ENCODE data around the gene TCF12. TPM values are rescaled to one million over a fixed set of nuclear protein-coding genes. Genes with fewer than 3 reads are reported as not detected.

TCF12 gene
- total RNA-seq, 1 donor from 2014 or later, result 155 TPM

- DNase-seq (ENCODE audit: low spot score) (no peak), ATAC-seq (no peak)
- intact Hi-C loops (cut with DNase I), result no loop called here
Measured at GRCh38 chr15:57167821-57168395, 249.5 kb downstream of the TCF12 start.

- DNase-seq (ENCODE audit: low spot score) (no peak), ATAC-seq (no peak)
- intact Hi-C loops (cut with DNase I), result no loop called here
Measured at GRCh38 chr15:57169643-57170042, 251.2 kb downstream of the TCF12 start.

GRCh38 chr15:57171426-57171825 is 253.0 kb downstream of the TCF12 start:
- intact Hi-C loops (cut with DNase I), result no loop called here
- ATAC-seq, result no peak
- no peak for DNase-seq (ENCODE audit: low spot score)

- ATAC-seq (peak; percentile 64), DNase-seq (ENCODE audit: low spot score) (no peak)
- intact Hi-C loops (cut with DNase I), result no loop called here
Measured at GRCh38 chr15:57172925-57173324, 254.5 kb downstream of the TCF12 start.

- intact Hi-C loops (cut with DNase I), result no loop called here
- ATAC-seq, result no peak
- no peak for DNase-seq (ENCODE audit: low spot score)
Measured at GRCh38 chr15:57183041-57183440, 264.6 kb downstream of the TCF12 start.

GRCh38 chr15:57183614-57184344 is 265.3 kb downstream of the TCF12 start:
- DNase-seq (ENCODE audit: low spot score) (no peak), ATAC-seq (no peak)
- intact Hi-C loops (cut with DNase I), result no loop called here

- DNase-seq (ENCODE audit: low spot score) (no peak), ATAC-seq (no peak)
- intact Hi-C loops (cut with DNase I), result no loop called here
Measured at GRCh38 chr15:57184502-57184901, 266.1 kb downstream of the TCF12 start.

GRCh38 chr15:57185507-57186074 is 267.1 kb downstream of the TCF12 start:
- no peak for DNase-seq (ENCODE audit: low spot score)
- intact Hi-C loops (cut with DNase I), result no loop called here
- ATAC-seq, result no peak

- intact Hi-C loops (cut with DNase I), result no loop called here
- DNase-seq (ENCODE audit: low spot score) (no peak), ATAC-seq (no peak)
Measured at GRCh38 chr15:57189466-57189865, 271.0 kb downstream of the TCF12 start.

- ATAC-seq, result no peak
- intact Hi-C loops (cut with DNase I), result no loop called here
Measured at GRCh38 chr15:57190208-57190607, 271.8 kb downstream of the TCF12 start.

GRCh38 chr15:57193161-57193560 is 274.7 kb downstream of the TCF12 start:
- no peak for ATAC-seq
- intact Hi-C loops (cut with DNase I), result no loop called here
- no peak for DNase-seq (ENCODE audit: low spot score)

More at GRCh38 chr15:57190208-57190607, 271.8 kb downstream of the TCF12 start:
- no peak for DNase-seq (ENCODE audit: low spot score)

GRCh38 chr15:57195326-57195725 is 276.9 kb downstream of the TCF12 start:
- no peak for ATAC-seq
- intact Hi-C loops (cut with DNase I), result no loop called here
- no peak for DNase-seq (ENCODE audit: low spot score)

- intact Hi-C loops (cut with DNase I), result no loop called here
- peak; percentile 53 for ATAC-seq
- DNase-seq (ENCODE audit: low spot score), result no peak
Measured at GRCh38 chr15:57196865-57197264, 278.4 kb downstream of the TCF12 start.

- intact Hi-C loops (cut with DNase I), result no loop called here
- DNase-seq (ENCODE audit: low spot score) (no peak), ATAC-seq (no peak)
Measured at GRCh38 chr15:57198131-57198530, 279.7 kb downstream of the TCF12 start.

- intact Hi-C loops (cut with DNase I), result no loop called here
- ATAC-seq (no peak), DNase-seq (ENCODE audit: low spot score) (no peak)
Measured at GRCh38 chr15:57198654-57199291, 280.3 kb downstream of the TCF12 start.

- ATAC-seq (no peak), DNase-seq (ENCODE audit: low spot score) (no peak)
- intact Hi-C loops (cut with DNase I), result no loop called here
Measured at GRCh38 chr15:57201578-57201977, 283.1 kb downstream of the TCF12 start.

GRCh38 chr15:57203906-57204305 is 285.5 kb downstream of the TCF12 start:
- DNase-seq (ENCODE audit: low spot score), result no peak
- intact Hi-C loops (cut with DNase I), result no loop called here
- ATAC-seq, result no peak

GRCh38 chr15:57205027-57205855 is 286.8 kb downstream of the TCF12 start:
- no peak for DNase-seq (ENCODE audit: low spot score)
- no peak for ATAC-seq
- intact Hi-C loops (cut with DNase I), result no loop called here

- ATAC-seq (no peak), DNase-seq (ENCODE audit: low spot score) (no peak)
- intact Hi-C loops (cut with DNase I), result no loop called here
Measured at GRCh38 chr15:57205996-57206395, 287.6 kb downstream of the TCF12 start.
